HCT116 (cell line): ENCODE results near the gene MAML3. TPM values are rescaled to one million over a fixed set of nuclear protein-coding genes. Genes with fewer than 3 reads are reported as not detected.

Experiments used
- ATAC-seq: fragments of 200-7000 bp; cut with Tn5 transposase; 2 replicates; pipeline ENCODE4 v1.9.1; 2020; ENCODE audit warnings: mild to moderate bottlenecking, moderate library complexity
- BruUV-seq: library from RNA; stranded (reverse); fragments of 400-500 nt; replicated peaks from 2 replicates; lab custom pipeline; 2021; lab: Mats Ljungman, UMichigan
- CTCF ChIA-PET: fragments of 300-600 bp; sonication (Branson Sonifier 250); formaldehyde crosslinking; loops from one replicate; lab custom pipeline; 2021; ENCODE audit warnings: antibody characterized with exemption; lab: Charles Lee
- POLR2A ChIA-PET: fragments of 300-600, 350-600 bp; sonication (Branson Sonifier 250); formaldehyde crosslinking; loops from one replicate; lab custom pipeline; 2021; ENCODE audit warnings: antibody characterized with exemption; lab: Charles Lee
- RAD21 ChIA-PET, 2 experiments: fragments of 300-600 bp; sonication (Branson Sonifier 250); formaldehyde crosslinking; loops; one replicate each; lab custom pipeline; 2023; ENCODE audit warnings: low total read pairs in 2 of 2; ENCODE audit not compliant: uncharacterized antibody in 2 of 2, unreplicated experiment in 2 of 2, low non-redundant PET in 1 of 2; lab: Charles Lee
- DNase-seq: peaks from one replicate; pipeline ENCODE4 v3.0.0-alpha.2; 2010; ENCODE audit warnings: low read depth, low spot score
- H2AFZ ChIP-seq: fragments of 200-600 bp; shearing (Covaris generic), sonication (generic); 2 replicates; pipeline ENCODE4 v1.6.1; 2017; ENCODE audit warnings: low read depth, mixed run types, mixed read lengths, antibody characterized with exemption, low read length; ENCODE audit not compliant: poor library complexity, severe bottlenecking
- H3K27ac ChIP-seq: 2 replicates; pipeline ENCODE4 v1.5.1; 2012; ENCODE audit warnings: low read depth, low read length
- H3K27me3 ChIP-seq: fragments of 200-600 bp; sonication (generic); 2 replicates; pipeline ENCODE4 v1.6.1; 2016; ENCODE audit warnings: mixed run types, low read length, mixed read lengths; ENCODE audit not compliant: insufficient read depth
- H3K36me3 ChIP-seq, 2 experiments: fragments of 200-500 bp in 1 of 2; fragments of 200-600 bp in 1 of 2; sonication (Bioruptor generic) in 1 of 2; sonication (generic) in 1 of 2; 2 replicates each; pipeline versions ENCODE4 v1.5.1 to v1.6.1; 2014 to 2016; ENCODE audit warnings: low read length in 2 of 2, inconsistent platforms in 1 of 2, mixed read lengths in 1 of 2, mixed run types in 1 of 2; ENCODE audit not compliant: insufficient read depth in 2 of 2, control insufficient read depth in 1 of 2
- H3K4me1 ChIP-seq, 2 experiments: fragments of 200-600 bp in 1 of 2; sonication (generic) in 1 of 2; 2 replicates each; pipeline versions ENCODE4 v1.5.1 to v1.6.1; 2012 to 2017; ENCODE audit warnings: low read length in 2 of 2, inconsistent platforms in 1 of 2, mild to moderate bottlenecking in 1 of 2, mixed read lengths in 1 of 2, mixed run types in 1 of 2, moderate library complexity in 1 of 2; ENCODE audit not compliant: insufficient read depth in 2 of 2, control insufficient read depth in 1 of 2
- H3K4me2 ChIP-seq: fragments of 200-600 bp; sonication (generic); 2 replicates; pipeline ENCODE4 v1.6.1; 2017; ENCODE audit warnings: mixed run types, low read length, mixed read lengths
- H3K4me3 ChIP-seq, 2 experiments: fragments of 200-600 bp in 1 of 2; sonication (generic) in 1 of 2; replicated peaks in 1 of 2; 2 replicates each; pipeline ENCODE4 v1.5.1; 2011 to 2016; ENCODE audit warnings: low read length in 2 of 2, control low read depth in 1 of 2, low read depth in 1 of 2, mild to moderate bottlenecking in 1 of 2, mixed read lengths in 1 of 2, mixed run types in 1 of 2
- H3K79me2 ChIP-seq: fragments of 200-600 bp; sonication (generic); 2 replicates; pipeline ENCODE4 v1.6.1; 2017; ENCODE audit warnings: mild to moderate bottlenecking, mixed run types, low read length, moderate library complexity, mixed read lengths; ENCODE audit not compliant: insufficient read depth
- H3K9ac ChIP-seq: fragments of 200-600 bp; sonication (generic); 2 replicates; pipeline ENCODE4 v1.6.1; 2016; ENCODE audit warnings: low read length, mixed read lengths
- H3K9me2 ChIP-seq: fragments of 200-600 bp; sonication (generic), shearing (Covaris generic); 2 replicates; pipeline ENCODE4 v1.6.1; 2017; ENCODE audit warnings: mixed run types, mild to moderate bottlenecking, moderate library complexity; ENCODE audit not compliant: insufficient read depth
- H3K9me3 ChIP-seq, 2 experiments: fragments of 200-500 bp in 1 of 2; fragments of 200-600 bp in 1 of 2; sonication (Bioruptor generic) in 1 of 2; sonication (generic) in 1 of 2; 2 replicates each; pipeline ENCODE4 v1.6.1; 2014 to 2017; ENCODE audit warnings: low read length in 2 of 2, mixed read lengths in 2 of 2, inconsistent platforms in 1 of 2, low read depth in 1 of 2, mild to moderate bottlenecking in 1 of 2, mixed run types in 1 of 2, moderate library complexity in 1 of 2; ENCODE audit not compliant: control insufficient read depth in 1 of 2, insufficient read depth in 1 of 2
- H4K20me1 ChIP-seq: fragments of 200-600 bp; sonication (generic), shearing (Covaris generic); 2 replicates; pipeline ENCODE4 v1.6.1; 2017; ENCODE audit warnings: mixed run types, mild to moderate bottlenecking, moderate library complexity; ENCODE audit not compliant: insufficient read depth
- ATF3 ChIP-seq: IDR thresholded peaks from 2 replicates; pipeline ENCODE4 v1.6.1; 2012
- CBX3 ChIP-seq: IDR thresholded peaks from 2 replicates; pipeline ENCODE4 v1.6.1; 2012; ENCODE audit warnings: low read depth
- MAX ChIP-seq: IDR thresholded peaks from 2 replicates; pipeline ENCODE4 v1.6.1; 2012
- POLR2AphosphoS5 ChIP-seq: IDR thresholded peaks from 2 replicates; pipeline ENCODE4 v1.6.1; 2011; ENCODE audit warnings: mild to moderate bottlenecking, low read depth, low read length, moderate library complexity
- RAD21 ChIP-seq: IDR thresholded peaks from 2 replicates; pipeline ENCODE4 v1.6.1; 2012; ENCODE audit warnings: low read depth, mild to moderate bottlenecking
- SP1 ChIP-seq: IDR thresholded peaks from 2 replicates; pipeline ENCODE4 v1.6.1; 2012; ENCODE audit warnings: low read depth
- ZNF274 ChIP-seq: fragments of 200-500 bp; sonication (Bioruptor generic); IDR thresholded peaks from 2 replicates; pipeline ENCODE4 v1.6.1; 2014; ENCODE audit warnings: mild to moderate bottlenecking, low read depth, low read length, inconsistent platforms
- intact Hi-C: fragments of 100-400 bp; cut with micrococcal nuclease; formaldehyde crosslinking; loops from 2 replicates; pipeline ENCODE4 v1.10.0; 2022
- total RNA-seq: library from RNA; stranded (reverse); gene quantifications from one replicate; pipeline ENCODE4 v1.2.1, GENCODE V29; 2021; ENCODE audit not compliant: unreplicated experiment

MAML3 gene
- total RNA-seq, 1 experiment from 2014 or later, result 3.1 TPM

- no peaks in the 10 kb centered on the region for H3K79me2 ChIP-seq
- no peak overlapping the region for H3K4me2 ChIP-seq
- RAD21 ChIA-PET, result no interaction called here
- no peak for TF ChIP-seq CBX3
- TF ChIP-seq, all 23 proteins: peak for 0
- DNase-seq (no peak), ATAC-seq (no peak)
- Histone ChIP-seq H3K9me2 (no peaks in the 10 kb centered on the region), H3K36me3 (no peaks in the 10 kb centered on the region), H3K9ac (no peak overlapping the region), H2AFZ (no peak overlapping the region), H4K20me1 (no peaks in the 10 kb centered on the region), H3K9me3 (no peaks in the 10 kb centered on the region), H3K4me1 (no peaks in the 10 kb centered on the region), H3K27me3 (0 out of 2 replicates have a peak, but pooled peaks cover 8% of the 10 kb centered on the region), H3K4me3 (no peak overlapping the region), H3K27ac (no peak overlapping the region)
- POLR2A ChIA-PET, result no interaction called here
- CTCF ChIA-PET, result no interaction called here
- intact Hi-C loops, result no loop called here
- BruUV-seq, result no TSS peak
Measured at GRCh38 chr4:139916041-139916440, 237.9 kb downstream of the MAML3 start.

GRCh38 chr4:139915037-139915436 lies 238.9 kb downstream of the MAML3 start:
- ChIA-PET CTCF (no interaction called here), RAD21 (no interaction called here), POLR2A (no interaction called here)
- H3K36me3 ChIP-seq, result no peaks in the 10 kb centered on the region
- intact Hi-C loops, result no loop called here
- ATAC-seq (no peak), DNase-seq (no peak)
- no peaks in the 10 kb centered on the region for H3K79me2 ChIP-seq
- no peaks in the 10 kb centered on the region for H3K9me3 ChIP-seq
- H3K4me2 ChIP-seq, result no peak overlapping the region
- no peak overlapping the region for H2AFZ ChIP-seq
- no TSS peak for BruUV-seq
- no peak overlapping the region for H3K27ac ChIP-seq
- no peak overlapping the region for H3K9ac ChIP-seq
- 0 out of 2 replicates have a peak, but pooled peaks cover 8% of the 10 kb centered on the region for H3K27me3 ChIP-seq
- H4K20me1 ChIP-seq, result no peaks in the 10 kb centered on the region
- no peak overlapping the region for H3K4me3 ChIP-seq
- TF ChIP-seq POLR2AphosphoS5, result no peak
- TF ChIP-seq ATF3, result no peak
- TF ChIP-seq ZNF274, result no peak
- no peak for TF ChIP-seq RAD21
- no peak for TF ChIP-seq MAX
- TF ChIP-seq SP1, result no peak
- H3K9me2 ChIP-seq, result no peaks in the 10 kb centered on the region
- H3K4me1 ChIP-seq, result no peaks in the 10 kb centered on the region
